HG02759 (cell line): ENCODE measurements around the gene CRHR1.

Experiments
- ATAC-seq: cut with Tn5 transposase; IDR thresholded peaks from one replicate; pipeline ENCODE4 v1.9.1; 2021; ENCODE audit warnings: mild to moderate bottlenecking, moderate library complexity; ENCODE audit not compliant: unreplicated experiment

The CRHR1 gene

GRCh38 chr17:45818699-45819098 is 34.6 kb downstream of the CRHR1 start:
- ATAC-seq, result no peak

- no peak for ATAC-seq
Observed at GRCh38 chr17:45819632-45820031, 35.5 kb downstream of the CRHR1 start.

GRCh38 chr17:45820052-45820780 is 36.1 kb downstream of the CRHR1 start:
- ATAC-seq, result no peak

- no peak for ATAC-seq
Observed at GRCh38 chr17:45821147-45821546, 37.0 kb downstream of the CRHR1 start.

- ATAC-seq, result no peak
Observed at GRCh38 chr17:45823598-45823997, 39.5 kb downstream of the CRHR1 start.

- no peak for ATAC-seq
Observed at GRCh38 chr17:45824475-45824874, 40.4 kb downstream of the CRHR1 start.

- ATAC-seq, result no peak
Observed at GRCh38 chr17:45824901-45825492, 40.9 kb downstream of the CRHR1 start.

- ATAC-seq, result no peak
Observed at GRCh38 chr17:45825792-45826191, 41.7 kb downstream of the CRHR1 start.

GRCh38 chr17:45826919-45827588 is 42.9 kb downstream of the CRHR1 start:
- no peak for ATAC-seq

GRCh38 chr17:45828171-45828570 is 44.1 kb downstream of the CRHR1 start:
- ATAC-seq, result no peak

GRCh38 chr17:45828582-45829133 is 44.5 kb downstream of the CRHR1 start:
- ATAC-seq, result no peak

- no peak for ATAC-seq
Observed at GRCh38 chr17:45833920-45834319, 49.8 kb downstream of the CRHR1 start.

- no peak for ATAC-seq
Observed at GRCh38 chr17:45834471-45835396, 50.6 kb downstream of the CRHR1 start.

- ATAC-seq, result no peak
Observed at GRCh38 chr17:45835481-45835880, 51.4 kb downstream of the CRHR1 start.

- no peak for ATAC-seq
Observed at GRCh38 chr17:45836047-45837044, 52.2 kb downstream of the CRHR1 start.

GRCh38 chr17:45837187-45837586 is 53.1 kb downstream of the CRHR1 start:
- no peak for ATAC-seq

- no peak for ATAC-seq
Observed at GRCh38 chr17:45837603-45838002, 53.5 kb downstream of the CRHR1 start.

- ATAC-seq, result no peak
Observed at GRCh38 chr17:45838751-45839295, 54.7 kb downstream of the CRHR1 start.

- no peak for ATAC-seq
Observed at GRCh38 chr17:45839442-45839841, 55.3 kb downstream of the CRHR1 start.
